HL-60 (cell line): ENCODE data around the gene RHBDD1.

Experiments used
- DNase-seq, 2 experiments: peaks; one replicate each; pipeline ENCODE4 v3.0.0-alpha.2; 2010 to 2020; ENCODE audit warnings: low read depth in 1 of 2, low spot score in 1 of 2
- H3K27ac ChIP-seq: fragments of 250-450 bp; sonication (Bioruptor Pico); replicated peaks from 2 replicates; pipeline ENCODE4 v1.5.1; 2020; ENCODE audit warnings: mild to moderate bottlenecking, moderate library complexity
- H3K27me3 ChIP-seq: fragments of 250-450 bp; sonication (Bioruptor Pico); 2 replicates; pipeline ENCODE4 v1.5.1; 2021; ENCODE audit warnings: mild to moderate bottlenecking, moderate library complexity; ENCODE audit not compliant: insufficient read depth, poor library complexity, severe bottlenecking
- H3K4me3 ChIP-seq: replicated peaks from 2 replicates; pipeline ENCODE4 v1.5.1; 2011; ENCODE audit warnings: mild to moderate bottlenecking, control low read depth, low read length; ENCODE audit not compliant: insufficient read depth
- GABPA ChIP-seq: IDR thresholded peaks from 2 replicates; pipeline ENCODE4 v1.6.1; 2012; ENCODE audit warnings: low read depth
- POLR2AphosphoS5 ChIP-seq: IDR thresholded peaks from 2 replicates; pipeline ENCODE4 v1.6.1; 2012; ENCODE audit warnings: low read depth
- REST ChIP-seq: IDR thresholded peaks from 2 replicates; pipeline ENCODE4 v1.6.1; 2012; ENCODE audit warnings: low read depth; ENCODE audit not compliant: insufficient replicate concordance
- SPI1 ChIP-seq: IDR thresholded peaks from 2 replicates; pipeline ENCODE4 v1.6.1; 2012; ENCODE audit warnings: low read depth, mild to moderate bottlenecking, borderline replicate concordance
- TF ChIP-seq, protein P1 (sequence below): IDR thresholded peaks from one replicate; pipeline ENCODE4 v1.5.1; 2011; ENCODE audit warnings: low read length, control low read depth, inconsistent platforms; ENCODE audit not compliant: insufficient read depth

Gene RHBDD1

DNA sequence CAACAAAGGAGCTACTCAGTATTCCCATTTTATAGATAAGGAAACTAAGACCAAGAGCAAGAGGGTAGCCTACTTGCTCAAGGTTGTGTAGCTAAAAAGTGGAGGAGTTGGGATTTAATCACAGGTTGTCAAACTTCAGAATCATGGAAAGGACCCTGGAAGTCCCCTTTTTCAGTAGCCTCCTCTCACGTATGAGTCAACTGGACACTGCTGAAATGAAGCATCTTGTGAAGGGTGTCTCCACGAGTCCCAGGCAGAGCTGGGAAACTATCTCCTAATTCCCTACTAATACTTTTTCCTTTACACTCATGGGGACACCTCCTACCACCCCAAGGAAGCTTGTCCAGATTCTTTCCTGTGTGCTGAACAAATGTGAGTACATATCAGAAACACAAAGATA, 155.8 kb downstream of the RHBDD1 start:
- no peak for TF ChIP-seq SPI1
- TF ChIP-seq, protein P1, sequence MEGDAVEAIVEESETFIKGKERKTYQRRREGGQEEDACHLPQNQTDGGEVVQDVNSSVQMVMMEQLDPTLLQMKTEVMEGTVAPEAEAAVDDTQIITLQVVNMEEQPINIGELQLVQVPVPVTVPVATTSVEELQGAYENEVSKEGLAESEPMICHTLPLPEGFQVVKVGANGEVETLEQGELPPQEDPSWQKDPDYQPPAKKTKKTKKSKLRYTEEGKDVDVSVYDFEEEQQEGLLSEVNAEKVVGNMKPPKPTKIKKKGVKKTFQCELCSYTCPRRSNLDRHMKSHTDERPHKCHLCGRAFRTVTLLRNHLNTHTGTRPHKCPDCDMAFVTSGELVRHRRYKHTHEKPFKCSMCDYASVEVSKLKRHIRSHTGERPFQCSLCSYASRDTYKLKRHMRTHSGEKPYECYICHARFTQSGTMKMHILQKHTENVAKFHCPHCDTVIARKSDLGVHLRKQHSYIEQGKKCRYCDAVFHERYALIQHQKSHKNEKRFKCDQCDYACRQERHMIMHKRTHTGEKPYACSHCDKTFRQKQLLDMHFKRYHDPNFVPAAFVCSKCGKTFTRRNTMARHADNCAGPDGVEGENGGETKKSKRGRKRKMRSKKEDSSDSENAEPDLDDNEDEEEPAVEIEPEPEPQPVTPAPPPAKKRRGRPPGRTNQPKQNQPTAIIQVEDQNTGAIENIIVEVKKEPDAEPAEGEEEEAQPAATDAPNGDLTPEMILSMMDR = no peak
- TF ChIP-seq REST = no peak
- TF ChIP-seq GABPA = no peak
- no peak for TF ChIP-seq POLR2AphosphoS5
- H3K4me3 ChIP-seq = no peak overlapping the region
- H3K27me3 ChIP-seq = no peaks in the 10 kb centered on the region
- no peak overlapping the region for H3K27ac ChIP-seq
- DNase-seq = no peak

GRCh38 chr2:226993171-226993570, 157.3 kb downstream of the RHBDD1 start:
- H3K4me3 ChIP-seq = no peak overlapping the region
- H3K27ac ChIP-seq = no peak overlapping the region
- DNase-seq = no peak
- TF ChIP-seq GABPA (no peak), POLR2AphosphoS5 (no peak), SPI1 (no peak), REST (no peak)
- TF ChIP-seq, protein P1 = no peak
- no peaks in the 10 kb centered on the region for H3K27me3 ChIP-seq

- Histone ChIP-seq H3K27ac (no peak overlapping the region), H3K27me3 (no peaks in the 10 kb centered on the region), H3K4me3 (no peak overlapping the region)
- no peak for DNase-seq
- no peak for TF ChIP-seq POLR2AphosphoS5
- no peak for TF ChIP-seq GABPA
- TF ChIP-seq SPI1 = no peak
- TF ChIP-seq, protein P1 = no peak
- TF ChIP-seq REST = no peak
These were observed 158.9 kb downstream of the RHBDD1 start for GRCh38 chr2:226994775-226995174.
